Upper lobe of left lung (tissue), 6 donors: ENCODE results near the gene USP28. TPM values are rescaled to one million over a fixed set of nuclear protein-coding genes. Genes with fewer than 3 reads are reported as not detected.
"Not testable (repeated sequence)": the region's sequence is repeated elsewhere in the genome, so short reads cannot be mapped to it uniquely, and the experiment has no call there.

Experiments
- ATAC-seq, 2 donors: fragments of 200-7000 bp; cut with Tn5 transposase; one replicate each; pipeline ENCODE4 v1.9.1; 2022; ENCODE audit warnings: mild to moderate bottlenecking in 2 of 2, moderate library complexity in 2 of 2; ENCODE audit not compliant: low FRiP score in 2 of 2
- DNase-seq, 2 donors: peaks; one replicate each; pipeline ENCODE4 v3.0.0-alpha.2; 2019 to 2020
- H3K27ac ChIP-seq, 4 donors: fragments of 200-600 bp; sonication (generic); one replicate each; pipeline ENCODE4 v1.5.1; 2016 to 2019
- H3K27me3 ChIP-seq, 4 donors: fragments of 200-600 bp; sonication (generic); one replicate each; pipeline ENCODE4 v1.5.1; 2017 to 2019
- H3K36me3 ChIP-seq, 4 donors: fragments of 200-600 bp; sonication (generic); one replicate each; pipeline ENCODE4 v1.5.1; 2016 to 2019
- H3K4me1 ChIP-seq, 4 donors: fragments of 200-600 bp; sonication (generic); one replicate each; pipeline ENCODE4 v1.5.1; 2018 to 2019
- H3K4me3 ChIP-seq, 4 donors: fragments of 200-600 bp; sonication (generic); one replicate each; pipeline ENCODE4 v1.5.1; 2017 to 2019; ENCODE audit warnings: mild to moderate bottlenecking in 2 of 4, moderate library complexity in 1 of 4
- H3K9me3 ChIP-seq, 4 donors: fragments of 200-600 bp; sonication (generic); one replicate each; pipeline ENCODE4 v1.5.1; 2018 to 2019
- CTCF ChIP-seq, 6 experiments: fragments of 450-650 bp in 4 of 6; fragments of 200-600 bp in 2 of 6; sonication (generic) in 2 of 6; IDR thresholded peaks; one replicate each; pipeline ENCODE4 v1.5.1; 2016 to 2019; ENCODE audit warnings: antibody characterized with exemption in 6 of 6
- EP300 ChIP-seq, 4 donors: sonication (generic); formaldehyde crosslinking; IDR thresholded peaks; one replicate each; pipeline ENCODE4 v1.5.1; 2017; ENCODE audit warnings: antibody characterized with exemption in 4 of 4, control low read depth in 2 of 4
- POLR2A ChIP-seq, 4 donors: fragments of 450-650 bp; IDR thresholded peaks; one replicate each; pipeline ENCODE4 v1.5.1; 2016 to 2017; ENCODE audit warnings: antibody characterized with exemption in 4 of 4, mild to moderate bottlenecking in 2 of 4
- POLR2AphosphoS5 ChIP-seq, 2 donors: sonication (generic); formaldehyde crosslinking; IDR thresholded peaks; one replicate each; pipeline ENCODE4 v1.5.1; 2017; ENCODE audit warnings: antibody characterized with exemption in 2 of 2
- WGBS, 2 donors: methylation state at CpG; one replicate each; pipeline ENCODE4 v1.1.5; 2017 to 2018; 5-methylcytosine and 5-hydroxymethylcytosine counted together
- total RNA-seq, 6 donors: library from RNA; depleted of rRNA in 4 of 6; stranded (reverse); fragments of >200 nt in 4 of 6; gene quantifications; one replicate each; pipeline versions ENCODE4 v1.1.0 to v1.2.1, GENCODE V29; 2016 to 2021
- donor health status: DM: no; HTN: no; CAD: no; lungs with moderate emphysema.
- donor health status: DM: no; HTN: yes; CAD: no; lungs with severe emphysema.

USP28 gene
- 10 to 100 TPM; 16.1 to 50.8 (median 18.8) TPM for total RNA-seq

DNA sequence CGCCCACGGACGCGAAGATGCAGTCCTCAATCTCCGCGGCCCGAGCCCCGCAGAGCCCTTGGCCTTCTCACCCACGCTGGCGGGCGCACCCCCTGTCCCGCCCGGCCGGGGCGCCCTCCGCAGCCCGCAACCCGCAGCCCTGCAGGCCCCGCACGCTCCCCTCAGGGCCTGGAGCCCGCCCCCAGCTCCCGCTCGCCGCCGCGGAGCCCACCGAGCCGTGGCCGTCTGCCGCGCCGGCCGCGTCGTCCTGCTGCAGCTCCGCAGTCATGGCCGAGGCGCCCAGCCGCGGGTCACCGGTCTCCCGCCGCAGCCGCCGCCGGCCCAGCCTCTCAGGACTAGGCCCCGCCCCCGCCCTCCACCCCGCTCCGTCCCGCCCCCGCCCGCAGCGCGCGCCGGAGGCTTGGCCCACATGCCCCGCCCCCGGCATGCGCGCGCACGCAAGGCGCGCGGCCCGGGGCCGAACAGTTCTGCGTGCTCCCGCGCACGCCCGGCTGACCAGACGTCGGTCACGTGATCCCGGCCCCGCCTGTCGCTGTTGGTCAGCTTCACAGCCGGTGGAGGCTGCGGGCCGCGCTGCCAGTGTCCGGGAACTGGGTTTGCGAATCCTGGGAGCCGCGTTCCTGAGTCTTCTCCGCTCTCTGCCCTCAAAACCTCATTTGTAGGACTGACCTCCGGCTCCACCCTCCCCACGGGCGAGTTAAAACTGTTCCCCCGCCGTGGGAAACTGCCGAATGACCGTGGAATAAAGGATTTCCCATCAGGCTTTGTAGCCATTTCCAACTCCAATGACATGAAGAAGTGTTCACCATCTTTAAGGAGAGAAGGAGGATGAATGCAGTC lies at the start of gene USP28:
Gene USP28, minus strand, starts transcription at position 339 of the 840 bp plus-strand sequence. Its CDS starts 71 bp downstream, at position 268.
- Histone ChIP-seq H3K27ac (peak within 1 kb of the TSS; percentile 92 to 95 (median 93)), H3K4me3 (peak within 1 kb of the TSS; percentile 59 to 95 (median 90)), H3K36me3 (no peaks in the 10 kb centered on the region), H3K4me1 (peaks cover 13 to 39% (median 23%) of the 10 kb centered on the region in 4 donors), H3K9me3 (no peaks in the 10 kb centered on the region), H3K27me3 (no peaks in the 10 kb centered on the region)
- peak; percentile 99 for DNase-seq
- ATAC-seq: peak; percentile 97 to 99
- TF ChIP-seq CTCF (IDR thresholded peaks at IDR 0.05) (peak in 5 of 6 experiments; percentile 27 to 67 (median 37)), POLR2AphosphoS5 (IDR thresholded peaks at IDR 0.05) (peak; percentile 68 to 83), EP300 (IDR thresholded peaks at IDR 0.05) (no peak), POLR2A (IDR thresholded peaks at IDR 0.05) (peak; percentile 14 to 91 (median 48))
- WGBS, 2 donors: 0% methylated on average over 14 to 38 of the region's 95 CpGs

DNA sequence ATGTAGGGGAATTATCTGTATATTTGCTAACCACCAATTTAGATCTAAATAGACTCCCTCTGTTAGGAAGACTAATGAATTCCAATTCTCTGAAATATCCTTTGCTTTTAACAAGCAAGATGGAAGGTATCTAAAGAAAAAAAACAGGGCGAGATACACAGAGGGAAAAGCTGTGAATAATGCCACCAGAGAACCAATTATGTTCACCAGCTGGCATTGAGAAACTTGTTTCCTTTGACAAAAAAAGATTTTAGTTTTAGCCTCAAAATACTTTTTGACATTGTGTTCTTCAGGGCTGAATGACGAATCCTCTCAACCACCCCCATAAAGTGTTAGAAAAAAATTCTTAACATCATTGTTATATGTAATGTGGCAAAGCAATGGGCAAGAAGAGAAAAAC lies 48.2 kb upstream of the USP28 start:
- Histone ChIP-seq H3K9me3 (no peaks in the 10 kb centered on the region), H3K4me1 (no peaks in the 10 kb centered on the region), H3K36me3 (no peaks in the 10 kb centered on the region), H3K27me3 (no peaks in the 10 kb centered on the region), H3K27ac (no peak overlapping the region), H3K4me3 (no peak overlapping the region)
- DNase-seq (no peak), ATAC-seq (no peak)
- TF ChIP-seq POLR2AphosphoS5 (IDR thresholded peaks at IDR 0.05) (no peak), EP300 (IDR thresholded peaks at IDR 0.05) (no peak), CTCF (IDR thresholded peaks at IDR 0.05) (no peak), POLR2A (IDR thresholded peaks at IDR 0.05) (no peak)
- WGBS, 2 donors: 87 to 93% methylated on average over 2 of the region's 2 CpGs

GRCh38 chr11:113911491-113911890 lies 36.1 kb upstream of the USP28 start:
- not testable (repeated sequence) for H3K4me1 ChIP-seq, H3K9me3 ChIP-seq, DNase-seq, H3K4me3 ChIP-seq, ATAC-seq, H3K36me3 ChIP-seq, H3K27me3 ChIP-seq, H3K27ac ChIP-seq
- 93 to 94% methylated on average over 9 of the region's 9 CpGs for WGBS, 2 donors

- no peaks in the 10 kb centered on the region for H3K9me3 ChIP-seq
- TF ChIP-seq EP300 (IDR thresholded peaks at IDR 0.05): no peak
- no peak for TF ChIP-seq POLR2A (IDR thresholded peaks at IDR 0.05)
- no peak for TF ChIP-seq POLR2AphosphoS5 (IDR thresholded peaks at IDR 0.05)
- TF ChIP-seq CTCF (IDR thresholded peaks at IDR 0.05): no peak
- H3K36me3 ChIP-seq: no peaks in the 10 kb centered on the region
- no peak overlapping the region for H3K4me3 ChIP-seq
- H3K4me1 ChIP-seq: no peaks in the 10 kb centered on the region
- ATAC-seq (no peak), DNase-seq (no peak)
- H3K27ac ChIP-seq: no peak overlapping the region
- no peaks in the 10 kb centered on the region for H3K27me3 ChIP-seq
- WGBS, 2 donors: 57 to 72% methylated on average over 9 of the region's 9 CpGs
These were observed 32.7 kb upstream of the USP28 start for GRCh38 chr11:113908098-113908497.

DNA sequence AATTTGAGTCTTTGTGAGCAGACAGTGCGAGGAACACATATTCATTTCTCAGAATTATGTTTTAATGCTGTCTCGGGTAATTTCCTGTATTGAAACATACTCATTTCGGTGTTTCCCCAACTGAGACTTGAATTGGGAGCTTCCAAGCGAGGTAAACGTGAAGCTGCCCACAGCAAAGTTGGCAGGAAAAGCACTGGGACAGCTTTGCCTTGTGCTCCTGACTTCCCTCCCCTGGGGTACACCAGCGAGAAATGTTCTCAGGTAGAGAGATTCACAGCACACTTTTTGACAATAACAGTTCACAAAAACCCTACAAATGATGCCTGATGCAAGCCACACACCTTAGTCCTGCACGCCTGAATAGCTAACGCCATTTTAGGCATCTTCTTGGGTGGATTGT lies 32.3 kb upstream of the USP28 start:
- H3K27me3 ChIP-seq: no peaks in the 10 kb centered on the region
- no peak overlapping the region for H3K4me3 ChIP-seq
- no peaks in the 10 kb centered on the region for H3K36me3 ChIP-seq
- 65 to 79% methylated on average over 8 of the region's 8 CpGs for WGBS, 2 donors
- ATAC-seq (no peak), DNase-seq (no peak)
- H3K9me3 ChIP-seq: no peaks in the 10 kb centered on the region
- TF ChIP-seq EP300 (IDR thresholded peaks at IDR 0.05) (no peak), POLR2AphosphoS5 (IDR thresholded peaks at IDR 0.05) (no peak), CTCF (IDR thresholded peaks at IDR 0.05) (no peak), POLR2A (IDR thresholded peaks at IDR 0.05) (no peak)
- no peak overlapping the region for H3K27ac ChIP-seq
- H3K4me1 ChIP-seq: no peaks in the 10 kb centered on the region
